ENCODE results near the gene ENOX1.

DNA sequence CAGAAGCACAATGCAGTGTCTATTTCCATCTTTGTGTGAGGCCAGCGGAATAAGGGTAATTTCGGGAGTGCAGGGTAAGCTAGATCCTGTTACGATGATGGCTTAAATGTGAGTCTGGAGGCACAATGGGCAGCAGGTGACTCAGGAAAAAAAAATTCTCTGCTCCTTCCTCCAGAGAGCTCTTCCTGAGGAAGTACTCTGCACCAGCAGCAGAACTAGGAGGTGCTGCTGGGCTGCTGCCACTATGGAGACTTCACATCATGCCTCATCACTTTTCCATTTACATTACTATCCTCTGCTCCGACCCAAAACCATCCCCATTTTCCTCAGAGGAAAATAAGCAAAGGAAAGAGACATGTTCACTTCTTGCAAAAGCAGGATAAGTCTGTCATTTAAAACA is 481.4 kb downstream of the ENOX1 start:
- TF ChIP-seq EZH2 (IDR thresholded peaks at IDR 0.05) (no peak), POLR2AphosphoS5 (IDR thresholded peaks at IDR 0.05; ENCODE audit: borderline replicate concordance, low read depth, low read length) (no peak), FOXP2 (optimal IDR thresholded peaks at IDR 0.05; ENCODE audit: control extremely low read depth, extremely low read length, insufficient read depth) (no peak)

Measured in SK-N-MC (cell line).